ENCODE results near the gene TBCK. TPM values are rescaled to one million over a fixed set of nuclear protein-coding genes. Genes with fewer than 3 reads are reported as not detected.

The TBCK gene
- total and polyA plus RNA-seq, 2 of the 13 experiments (the other 11 are each of a cell fraction or from before 2014, with no cell fraction given): 51.0 to 62.4 TPM

GRCh38 chr4:105994061-105994460 lies 321.9 kb downstream of the TBCK start:
- no peak for ATAC-seq
- POLR2A ChIA-PET: no interaction called here

GRCh38 chr4:105992641-105993305 lies 323.2 kb downstream of the TBCK start:
- BruUV-seq (replicated peaks): no TSS peak
- H3K27me3 ChIP-seq (ENCODE audit: control insufficient read depth in 1 of 2, insufficient read depth in 2 of 2, low read length in 2 of 2): no peaks in the 10 kb centered on the region
- in situ Hi-C loops (cut with HindIII; ENCODE audit: extremely low pct_ligation_motif_present, low pct_unique_long_range_greater_than_20kb): no loop called here

More at GRCh38 chr4:105994061-105994460, 321.9 kb downstream of the TBCK start:
- H3K9me3 ChIP-seq (ENCODE audit: low read length): no peaks in the 10 kb centered on the region
- 92% methylated on average over 6 of the region's 6 CpGs for WGBS (ENCODE audit: low lambda C conversion rate)
- no peaks in the 10 kb centered on the region for H3K79me2 ChIP-seq (ENCODE audit: insufficient read depth, low read length)
- no peak overlapping the region for H3K27ac ChIP-seq (ENCODE audit: extremely low read length, insufficient read depth, low read length)
- DNase-seq (ENCODE audit: low spot score): no peak
- H3K36me3 ChIP-seq (replicated peaks in 1 of 2; ENCODE audit: control insufficient read depth in 1 of 2, insufficient read depth in 2 of 2, low read length in 2 of 2): no peaks in the 10 kb centered on the region
- TF ChIP-seq ZFYVE20 (CRISPR knock-in tag; IDR thresholded peaks at IDR 0.05; ENCODE audit: borderline replicate concordance, low read depth): no peak
- intact Hi-C loops (cut with micrococcal nuclease; ENCODE audit: unreplicated experiment) (no loop called here), in situ Hi-C loops (cut with HindIII; ENCODE audit: extremely low pct_ligation_motif_present, low pct_unique_long_range_greater_than_20kb) (no loop called here)
- H4K20me1 ChIP-seq (ENCODE audit: insufficient read depth, low read length): no peaks in the 10 kb centered on the region
- peaks cover 26% of the 10 kb centered on the region for H3K4me1 ChIP-seq (ENCODE audit: insufficient read depth, low read length)
- no peak overlapping the region for H3K9ac ChIP-seq (ENCODE audit: insufficient read depth, low read depth, low read length)
- H3K27me3 ChIP-seq (ENCODE audit: control insufficient read depth in 1 of 2, insufficient read depth in 2 of 2, low read length in 2 of 2): no peaks in the 10 kb centered on the region
- BruUV-seq (replicated peaks): no TSS peak
- no peak overlapping the region for H2AFZ ChIP-seq (ENCODE audit: low read length)
- no peak overlapping the region for H3K4me2 ChIP-seq (ENCODE audit: low read depth, low read length)
- FAIRE-seq: no peak
- CTCF ChIA-PET (ENCODE audit: low intra/inter-chr PET ratio, low total read pairs): no interaction called here
- no peak overlapping the region for H3K4me3 ChIP-seq (replicated peaks in 1 of 3; ENCODE audit: insufficient read depth in 1 of 3, low read depth in 2 of 3, low read length in 3 of 3)

More at GRCh38 chr4:105992641-105993305, 323.2 kb downstream of the TBCK start:
- Histone ChIP-seq H3K36me3 (replicated peaks in 1 of 2; ENCODE audit: control insufficient read depth in 1 of 2, insufficient read depth in 2 of 2, low read length in 2 of 2) (no peaks in the 10 kb centered on the region), H3K79me2 (ENCODE audit: insufficient read depth, low read length) (no peaks in the 10 kb centered on the region), H3K9me3 (ENCODE audit: low read length) (no peaks in the 10 kb centered on the region), H3K4me3 (replicated peaks in 1 of 3; ENCODE audit: insufficient read depth in 1 of 3, low read depth in 2 of 3, low read length in 3 of 3) (no peak overlapping the region), H4K20me1 (ENCODE audit: insufficient read depth, low read length) (no peaks in the 10 kb centered on the region), H3K4me1 (ENCODE audit: insufficient read depth, low read length) (peaks cover 13% of the 10 kb centered on the region), H3K9ac (ENCODE audit: insufficient read depth, low read depth, low read length) (no peak overlapping the region), H3K27ac (ENCODE audit: extremely low read length, insufficient read depth, low read length) (no peak overlapping the region), H2AFZ (ENCODE audit: low read length) (no peak overlapping the region), H3K4me2 (ENCODE audit: low read depth, low read length) (no peak overlapping the region)
- WGBS (ENCODE audit: low lambda C conversion rate): 89% methylated on average over 2 of the region's 2 CpGs
- ChIA-PET POLR2A (no interaction called here), CTCF (ENCODE audit: low intra/inter-chr PET ratio, low total read pairs) (no interaction called here)
- TF ChIP-seq BCL6 (CRISPR knock-in tag; IDR thresholded peaks at IDR 0.05) (peak; percentile 47; the same call in 1 of the 2 replicates), ZNF670 (CRISPR knock-in tag; IDR thresholded peaks at IDR 0.05; ENCODE audit: borderline replicate concordance) (no peak)
- DNase-seq (ENCODE audit: low spot score): no peak
- intact Hi-C loops (cut with micrococcal nuclease; ENCODE audit: unreplicated experiment): no loop called here
- no peak for FAIRE-seq
- no peak for ATAC-seq
